Prostate gland (tissue), 2 donors: ENCODE measurements around the gene PRPF6. TPM values are rescaled to one million over a fixed set of nuclear protein-coding genes. Genes with fewer than 3 reads are reported as not detected.

Experiments
- DNase-seq: peaks from one replicate; pipeline ENCODE4 v3.0.0-alpha.2; 2019; ENCODE audit warnings: low spot score
- H3K27ac ChIP-seq, 2 donors: fragments of 200-600 bp; sonication (generic); 2 replicates each; pipeline ENCODE4 v1.5.1; 2017 to 2019
- H3K27me3 ChIP-seq: fragments of 200-600 bp; sonication (generic); replicated peaks from 2 replicates; pipeline ENCODE4 v1.5.1; 2019; ENCODE audit not compliant: insufficient read depth
- H3K36me3 ChIP-seq, 2 donors: fragments of 200-600 bp; sonication (generic); 1 replicate in 1 of 2; 2 replicates in 1 of 2; pipeline versions ENCODE4 v1.5.1 to v1.8.1; 2017 to 2019
- H3K4me1 ChIP-seq: fragments of 200-600 bp; sonication (generic); replicated peaks from 2 replicates; pipeline ENCODE4 v1.5.1; 2019
- H3K4me3 ChIP-seq, 2 donors: fragments of 200-600 bp; sonication (generic); 2 replicates each; pipeline ENCODE4 v1.5.1; 2017 to 2019
- H3K9me3 ChIP-seq: fragments of 200-600 bp; sonication (generic); 2 replicates; pipeline ENCODE4 v1.5.1; 2017
- CTCF ChIP-seq, 4 experiments: fragments of 200-600 bp in 2 of 4; fragments of 450-650 bp in 2 of 4; sonication (generic) in 2 of 4; IDR thresholded peaks; 1 replicate in 3 of 4; 2 replicates in 1 of 4; pipeline ENCODE4 v1.5.1; 2016 to 2019; ENCODE audit warnings: antibody characterized with exemption in 4 of 4, mild to moderate bottlenecking in 2 of 4, moderate library complexity in 2 of 4
- POLR2A ChIP-seq: fragments of 450-650 bp; IDR thresholded peaks from one replicate; pipeline ENCODE4 v1.6.1; 2016; ENCODE audit warnings: antibody characterized with exemption, mild to moderate bottlenecking
- POLR2AphosphoS5 ChIP-seq: sonication (generic); formaldehyde crosslinking; IDR thresholded peaks from one replicate; pipeline ENCODE4 v1.6.1; 2017; ENCODE audit warnings: antibody characterized with exemption
- WGBS: methylation state at CpG from one replicate; pipeline ENCODE4 v1.1.5; 2018; 5-methylcytosine and 5-hydroxymethylcytosine counted together
- intact Hi-C: fragments of 100-400 bp; cut with DNase I; formaldehyde crosslinking; loops from one replicate; pipeline ENCODE4 v1.14.2; 2022
- total RNA-seq, 2 donors: library from RNA; depleted of rRNA; stranded (reverse); fragments of >200 nt; gene quantifications; one replicate each; pipeline ENCODE4 v1.1.0, GENCODE V29; 2016

Gene PRPF6
- total RNA-seq, 2 donors from 2014 or later = 60.9 to 99.6 TPM

GRCh38 chr20:64069614-64070243, 88.8 kb downstream of the PRPF6 start:
- Histone ChIP-seq H3K36me3 (no peaks in the 10 kb centered on the region), H3K9me3 (no peaks in the 10 kb centered on the region), H3K27ac (no peak overlapping the region), H3K4me1 (no peaks in the 10 kb centered on the region), H3K27me3 (no peaks in the 10 kb centered on the region), H3K4me3 (no peak overlapping the region)
- no peak for DNase-seq
- intact Hi-C loops = loop anchor here (10.0 kb wide), 1 partner anchor 175 kb away; the partner anchor contains the start of gene DNAJC5
- no peak for TF ChIP-seq POLR2A
- TF ChIP-seq POLR2AphosphoS5 = no peak
- peak in 2 of 4 experiments; percentile 31 to 58 for TF ChIP-seq CTCF (IDR thresholded peaks at IDR 0.05)
- WGBS = 55% methylated on average over 10 of the region's 14 CpGs

- no peaks in the 10 kb centered on the region for H3K36me3 ChIP-seq
Measured at GRCh38 chr20:64070244-64070993, 89.5 kb downstream of the PRPF6 start.

GRCh38 chr20:64071341-64072332, 90.7 kb downstream of the PRPF6 start:
- Histone ChIP-seq H3K36me3 (no peaks in the 10 kb centered on the region), H3K4me3 (no peak overlapping the region), H3K27ac (no peak overlapping the region), H3K27me3 (no peaks in the 10 kb centered on the region), H3K9me3 (no peaks in the 10 kb centered on the region), H3K4me1 (no peaks in the 10 kb centered on the region)
- intact Hi-C loops = no loop called here
- no peak for TF ChIP-seq POLR2A
- no peak for TF ChIP-seq CTCF (IDR thresholded peaks at IDR 0.05)
- no peak for TF ChIP-seq POLR2AphosphoS5
- no peak for DNase-seq
- 83% methylated on average over 27 of the region's 30 CpGs for WGBS

More at GRCh38 chr20:64070244-64070993, 89.5 kb downstream of the PRPF6 start:
- Histone ChIP-seq H3K27ac (no peak overlapping the region), H3K9me3 (no peaks in the 10 kb centered on the region), H3K27me3 (no peaks in the 10 kb centered on the region), H3K4me3 (no peak overlapping the region), H3K4me1 (no peaks in the 10 kb centered on the region)
- 91% methylated on average over 31 of the region's 31 CpGs for WGBS
- DNase-seq = no peak
- intact Hi-C loops = no loop called here
- no peak for TF ChIP-seq POLR2AphosphoS5
- no peak for TF ChIP-seq CTCF (IDR thresholded peaks at IDR 0.05)
- no peak for TF ChIP-seq POLR2A

GRCh38 chr20:64072498-64073063, 91.6 kb downstream of the PRPF6 start:
- DNase-seq = no peak
- Histone ChIP-seq H3K27me3 (no peaks in the 10 kb centered on the region), H3K9me3 (no peaks in the 10 kb centered on the region), H3K4me3 (no peak overlapping the region), H3K27ac (no peak overlapping the region), H3K36me3 (no peaks in the 10 kb centered on the region), H3K4me1 (no peaks in the 10 kb centered on the region)
- intact Hi-C loops = no loop called here
- TF ChIP-seq CTCF (IDR thresholded peaks at IDR 0.05) (no peak), POLR2AphosphoS5 (no peak), POLR2A (no peak)
- WGBS = 85% methylated on average over 14 of the region's 14 CpGs
